Measurements from ENCODE around the gene FBXW11.

DNA sequence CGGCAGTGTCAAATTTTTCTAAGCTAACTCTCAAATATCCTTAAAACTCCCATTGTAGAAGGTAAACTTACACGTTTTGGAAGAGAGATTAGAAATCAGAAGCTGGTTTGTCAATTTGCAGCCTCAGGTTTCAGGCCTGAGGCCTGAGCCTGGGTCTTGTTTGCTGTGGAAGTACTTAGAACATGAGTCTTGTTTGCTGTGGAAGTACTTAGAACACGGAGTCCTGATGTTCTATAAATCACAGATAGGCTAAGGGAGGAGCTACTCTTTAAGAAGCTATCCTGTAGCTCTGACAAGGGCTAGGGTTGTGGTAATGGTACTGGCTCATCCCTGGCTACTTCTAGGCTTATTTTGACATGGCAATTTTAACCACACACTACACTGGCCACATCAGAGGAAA is 97.8 kb downstream of the FBXW11 start:
- TF ChIP-seq POLR2A (IDR thresholded peaks at IDR 0.05; ENCODE audit: low read length) (no peak), GATA1 (IDR thresholded peaks at IDR 0.05; ENCODE audit: low read depth, low read length) (no peak)

Measured in erythroblast (primary cell).